Epithelial cell of esophagus (primary cell): Measurements from ENCODE around the gene NAPB.

Experiments used
- DNase-seq: peaks from one replicate; pipeline ENCODE4 v3.0.0; 2010; ENCODE audit warnings: low read depth
- H3K4me3 ChIP-seq: 2 replicates; pipeline ENCODE4 v1.5.1; 2011; ENCODE audit warnings: mild to moderate bottlenecking, low read length, control low read depth
- TF ChIP-seq, protein P1 (sequence below): IDR thresholded peaks from 2 replicates; pipeline ENCODE4 v1.5.1; 2011; ENCODE audit warnings: low read depth, mild to moderate bottlenecking, low read length, control low read depth, inconsistent platforms; ENCODE audit not compliant: insufficient read depth; ENCODE audit errors: missing control alignments

Gene NAPB

DNA sequence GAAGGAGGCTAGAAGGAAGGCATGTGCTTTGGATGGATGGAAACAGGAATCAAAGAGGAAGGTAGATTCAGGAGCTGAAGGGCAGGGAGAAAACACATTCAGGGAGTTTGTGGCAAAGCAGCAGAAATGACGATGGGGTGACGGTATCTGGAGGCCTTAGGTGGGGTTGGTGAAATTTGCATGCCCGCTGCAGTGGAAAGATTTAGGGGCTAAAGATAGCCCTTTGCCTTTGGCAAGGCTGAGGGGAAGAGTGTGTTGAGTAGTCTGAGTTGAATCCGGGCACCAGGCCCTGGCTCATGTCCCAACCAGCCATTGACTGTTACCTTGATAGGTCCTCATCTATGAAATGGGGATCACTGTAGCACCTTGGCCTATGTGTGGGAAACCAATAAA lies 58.0 kb downstream of the NAPB start:
- DNase-seq: no peak
- H3K4me3 ChIP-seq: peak overlapping the region; percentile 73
- TF ChIP-seq, protein P1, sequence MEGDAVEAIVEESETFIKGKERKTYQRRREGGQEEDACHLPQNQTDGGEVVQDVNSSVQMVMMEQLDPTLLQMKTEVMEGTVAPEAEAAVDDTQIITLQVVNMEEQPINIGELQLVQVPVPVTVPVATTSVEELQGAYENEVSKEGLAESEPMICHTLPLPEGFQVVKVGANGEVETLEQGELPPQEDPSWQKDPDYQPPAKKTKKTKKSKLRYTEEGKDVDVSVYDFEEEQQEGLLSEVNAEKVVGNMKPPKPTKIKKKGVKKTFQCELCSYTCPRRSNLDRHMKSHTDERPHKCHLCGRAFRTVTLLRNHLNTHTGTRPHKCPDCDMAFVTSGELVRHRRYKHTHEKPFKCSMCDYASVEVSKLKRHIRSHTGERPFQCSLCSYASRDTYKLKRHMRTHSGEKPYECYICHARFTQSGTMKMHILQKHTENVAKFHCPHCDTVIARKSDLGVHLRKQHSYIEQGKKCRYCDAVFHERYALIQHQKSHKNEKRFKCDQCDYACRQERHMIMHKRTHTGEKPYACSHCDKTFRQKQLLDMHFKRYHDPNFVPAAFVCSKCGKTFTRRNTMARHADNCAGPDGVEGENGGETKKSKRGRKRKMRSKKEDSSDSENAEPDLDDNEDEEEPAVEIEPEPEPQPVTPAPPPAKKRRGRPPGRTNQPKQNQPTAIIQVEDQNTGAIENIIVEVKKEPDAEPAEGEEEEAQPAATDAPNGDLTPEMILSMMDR: no peak

DNA sequence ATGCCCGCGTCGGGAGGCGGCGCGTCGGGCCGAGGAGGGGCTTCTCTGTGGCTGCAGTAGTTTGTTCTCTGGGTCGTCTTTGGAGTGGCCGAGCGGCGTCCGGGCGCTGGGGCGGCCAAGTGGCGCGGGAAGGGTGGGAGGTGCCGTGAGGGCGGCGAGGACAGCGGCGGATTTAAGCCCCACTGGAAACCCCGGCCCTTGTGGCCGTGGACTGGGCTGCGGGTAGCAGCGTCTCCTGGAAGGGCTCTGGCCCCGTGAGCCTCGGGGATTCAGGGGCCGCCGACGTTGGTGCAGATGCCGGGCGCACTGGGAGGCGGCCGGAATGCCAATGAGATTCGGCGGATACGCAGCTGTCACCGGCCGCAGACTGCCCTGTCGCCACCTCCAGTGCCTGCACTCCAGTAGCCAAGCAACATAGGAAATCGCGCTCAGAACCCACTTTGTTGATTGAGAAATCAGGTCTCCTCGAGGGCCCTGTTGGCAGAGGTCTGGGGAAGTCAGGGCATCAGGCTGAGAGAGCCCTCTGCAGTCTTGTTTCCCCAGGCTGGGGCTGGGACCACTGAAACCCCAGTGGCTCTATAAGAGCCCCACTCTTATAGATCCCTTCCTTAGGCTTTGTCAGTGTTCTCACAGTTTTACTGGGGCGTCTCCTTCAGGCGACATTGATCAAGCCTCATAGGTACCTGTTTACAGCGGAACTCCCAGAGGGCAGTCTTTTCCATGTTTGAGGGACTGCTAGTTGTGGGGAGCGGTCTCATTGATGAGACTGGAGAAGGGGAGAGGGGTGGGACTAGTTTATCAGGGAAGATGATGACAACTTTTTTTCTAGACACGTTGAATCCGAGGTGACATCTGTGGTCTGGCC lies 58.7 kb downstream of the NAPB start:
- H3K4me3 ChIP-seq: peak overlapping the region; percentile 73
- peak; percentile 14 for DNase-seq
- TF ChIP-seq, protein P1: no peak

DNA sequence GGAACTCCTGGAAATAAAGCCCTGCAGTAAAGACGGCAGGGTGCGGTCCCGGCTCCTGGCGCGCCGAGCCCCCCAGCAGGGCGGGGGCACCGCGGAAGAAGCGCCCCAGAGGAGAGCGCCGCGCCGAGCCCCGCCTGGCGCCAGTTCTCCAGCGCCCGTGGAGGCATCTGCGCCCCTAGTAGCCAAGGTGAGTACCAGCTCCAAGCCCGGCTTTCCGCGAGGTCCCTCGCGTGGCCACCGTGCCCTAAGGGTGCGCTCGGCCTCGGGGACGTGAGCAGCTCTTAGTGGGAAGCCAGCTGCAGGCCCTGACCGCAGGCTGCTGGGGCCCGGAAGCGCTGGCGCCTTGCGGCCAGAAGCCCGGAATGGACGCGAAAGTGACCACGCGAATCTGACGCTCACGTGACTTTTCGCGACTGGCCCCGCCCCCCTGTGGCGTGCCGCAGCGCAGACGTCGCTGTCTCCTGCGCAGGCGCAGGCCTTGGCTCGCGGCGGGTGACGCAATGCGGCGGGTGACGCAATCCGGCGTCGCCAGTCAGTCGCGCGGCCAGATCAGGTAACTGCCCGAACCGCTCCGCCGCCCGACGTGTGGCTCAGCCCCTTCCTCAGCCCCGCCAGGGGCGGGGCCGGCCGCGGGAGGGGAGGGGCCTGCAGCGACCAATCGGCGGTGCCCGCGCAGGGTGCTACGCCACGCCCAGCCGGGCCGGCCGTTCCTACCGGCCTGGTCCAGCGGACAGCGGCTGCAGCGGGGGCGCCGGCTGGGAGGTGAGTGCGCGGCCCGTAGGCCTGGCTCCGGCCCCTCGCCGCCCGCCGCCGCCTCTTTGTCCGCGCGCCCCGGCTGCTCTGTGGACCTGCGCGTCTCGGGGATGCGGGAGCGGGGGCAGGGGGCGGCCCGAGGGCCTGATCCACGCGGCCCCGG lies 59.6 kb downstream of the NAPB start, which contains the start of gene GZF1:
GZF1 (plus strand) TSS at position 707 of the 916 bp plus-strand sequence. CDS start 2,202 bp downstream, outside the sequence.
- peak; percentile 98 for DNase-seq
- H3K4me3 ChIP-seq: peak within 1 kb of the TSS; percentile 83
- TF ChIP-seq, protein P1: no peak

DNA sequence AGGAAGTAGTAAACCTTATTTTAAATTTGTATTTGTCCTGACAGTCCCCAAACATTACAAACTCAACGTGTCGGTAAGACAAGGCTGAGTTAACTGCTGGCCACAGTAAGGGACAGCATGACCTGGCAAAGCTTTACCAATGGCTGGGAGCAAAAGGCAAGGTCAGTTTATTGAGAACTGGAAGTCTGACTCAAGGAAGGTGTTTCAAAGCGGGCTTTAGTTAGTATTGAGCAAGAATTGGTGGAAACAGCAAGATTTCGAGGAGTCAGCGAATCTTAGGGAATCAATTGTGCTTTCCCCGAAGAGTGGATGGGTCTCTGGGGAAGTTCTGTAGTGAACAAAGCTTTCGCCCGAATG lies 60.2 kb downstream of the NAPB start:
- peak; percentile 38 for DNase-seq
- TF ChIP-seq, protein P1: no peak
- H3K4me3 ChIP-seq: peak overlapping the region; percentile 83

DNA sequence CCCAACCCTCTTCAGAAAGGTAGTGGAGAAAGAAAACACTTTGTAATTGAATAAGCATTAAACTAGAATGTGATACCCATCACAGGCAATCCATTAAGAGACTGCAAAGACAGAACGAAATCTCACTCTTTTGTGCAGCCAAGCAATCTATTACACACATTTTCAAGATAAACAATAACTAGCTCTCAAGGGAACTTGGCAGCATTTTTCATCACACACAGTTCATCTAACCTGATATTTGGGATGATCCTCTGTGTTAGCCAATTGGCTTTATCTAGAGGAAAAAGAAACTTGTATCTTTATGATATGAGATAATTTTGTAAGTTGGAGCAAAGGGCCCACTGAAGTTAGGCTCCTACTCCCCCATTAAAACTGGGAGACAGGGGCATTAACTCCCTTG lies 60.8 kb downstream of the NAPB start:
- TF ChIP-seq, protein P1: no peak
- no peak overlapping the region for H3K4me3 ChIP-seq
- DNase-seq: no peak

DNA sequence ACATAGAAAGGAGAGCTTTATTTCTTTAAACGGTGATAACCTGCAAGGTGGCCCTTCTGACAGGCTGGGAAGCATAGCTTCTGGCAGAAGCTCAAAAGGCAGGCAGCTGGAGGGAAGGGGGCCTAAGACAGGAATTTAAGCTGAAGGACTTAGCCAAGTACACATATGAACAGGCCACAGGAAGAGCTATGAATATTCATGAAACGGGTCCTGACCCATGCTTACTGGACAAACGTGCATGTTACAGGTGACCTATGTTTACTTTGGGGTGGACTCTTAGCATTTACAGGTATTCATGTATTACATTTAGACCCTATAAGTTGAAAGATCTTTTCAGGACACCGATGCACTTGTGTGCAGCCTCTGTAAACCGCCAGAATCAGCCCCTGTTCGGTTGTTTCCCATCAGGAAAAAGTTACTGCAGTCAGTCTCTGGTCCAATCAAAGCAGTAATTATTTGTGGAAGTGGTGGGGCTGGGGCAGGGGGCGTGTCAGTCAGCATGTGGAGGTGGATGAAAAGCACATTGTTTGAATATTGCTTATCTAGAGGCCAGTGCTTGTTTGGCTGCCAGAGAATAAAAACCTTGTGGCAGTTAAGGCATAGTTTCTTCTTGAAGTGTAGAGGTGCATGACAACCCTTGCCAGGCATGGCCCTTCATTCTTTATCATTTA lies 62.2 kb downstream of the NAPB start:
- TF ChIP-seq, protein P1: no peak
- no peak overlapping the region for H3K4me3 ChIP-seq
- DNase-seq: no peak
